ENCODE measurements around the gene TMPRSS3.

The TMPRSS3 gene

DNA sequence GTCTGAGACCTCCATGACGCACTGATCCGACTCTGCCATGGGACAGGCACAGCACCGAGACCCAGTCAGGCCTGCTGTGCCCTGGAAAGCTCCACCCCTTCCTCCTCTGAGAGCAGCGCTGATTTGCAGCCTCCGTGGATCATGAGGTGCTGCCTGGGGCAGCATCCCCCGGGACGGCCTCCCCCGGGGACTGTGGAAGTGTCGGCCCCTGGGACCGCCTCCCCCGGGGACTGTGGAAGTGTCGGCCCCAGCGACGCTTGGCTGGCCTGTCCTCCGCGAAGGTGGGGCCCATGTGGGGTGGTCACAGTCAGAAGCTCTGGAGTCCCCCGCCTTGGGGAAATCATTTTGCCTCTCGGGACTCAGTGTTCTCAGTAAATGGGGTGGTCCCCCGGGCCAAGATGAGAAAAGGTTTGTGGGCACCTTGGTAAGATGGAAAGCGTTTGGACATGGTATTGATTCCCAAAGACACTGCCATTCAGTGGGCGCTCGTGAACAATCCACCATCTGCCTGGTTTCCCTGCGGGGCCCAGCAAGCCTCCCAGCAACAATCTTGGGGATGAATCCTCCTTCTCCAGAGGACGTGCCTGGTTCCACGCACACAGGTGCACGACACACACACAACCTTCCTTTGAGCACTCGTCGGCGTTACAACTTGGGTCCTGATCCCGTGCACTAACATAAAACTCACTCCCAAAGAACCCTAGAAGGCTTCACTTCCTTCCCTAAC is 48.1 kb downstream of the TMPRSS3 start:
- no peak for DNase-seq

- DNase-seq: no peak
Observed at GRCh38 chr21:42346866-42347600, 48.8 kb downstream of the TMPRSS3 start.

GRCh38 chr21:42346441-42346840 is 49.4 kb downstream of the TMPRSS3 start:
- DNase-seq: no peak

DNA sequence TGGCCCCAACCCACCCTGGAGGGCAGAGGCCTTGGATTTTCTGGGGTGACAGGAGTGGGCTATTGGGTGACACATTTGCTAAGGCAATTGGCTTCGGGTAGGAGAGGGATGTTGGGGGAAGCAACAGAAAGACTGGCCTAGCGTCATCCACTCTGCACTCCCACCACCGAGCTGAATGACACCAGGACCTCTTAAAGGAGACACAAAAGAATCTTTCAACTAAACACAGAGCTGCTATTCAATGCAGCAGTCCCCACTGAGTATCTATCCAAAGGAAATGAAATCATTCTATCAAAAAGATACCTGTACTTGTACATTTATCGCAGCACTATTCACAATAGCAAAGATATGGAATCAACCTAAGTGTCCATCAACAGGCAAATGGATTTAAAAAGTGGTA is 51.2 kb downstream of the TMPRSS3 start:
- DNase-seq: no peak

GRCh38 chr21:42343963-42344510 is 51.8 kb downstream of the TMPRSS3 start:
- DNase-seq: no peak

DNA sequence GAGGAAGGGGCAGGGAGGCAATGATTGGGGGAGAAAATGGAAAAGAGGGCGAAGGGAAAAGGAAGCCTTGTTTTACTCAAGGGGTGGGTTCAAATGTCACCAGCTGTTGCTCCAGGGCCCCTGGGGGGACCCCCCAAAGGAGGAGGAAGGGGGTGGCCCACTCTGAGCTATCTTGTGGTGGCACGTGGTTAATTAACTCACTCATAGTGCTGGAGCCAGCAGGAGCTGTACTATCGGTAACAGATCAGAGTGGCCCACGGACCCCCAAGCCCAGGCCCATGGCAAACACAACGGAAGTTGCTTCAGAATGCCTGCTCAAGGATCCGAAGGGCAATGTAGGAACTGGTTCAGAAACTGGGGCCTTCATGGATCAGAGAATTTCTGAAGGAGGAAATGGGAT is 52.3 kb downstream of the TMPRSS3 start:
- DNase-seq: no peak

- DNase-seq: no peak
Observed at GRCh38 chr21:42343101-42343500, 52.8 kb downstream of the TMPRSS3 start.

DNA sequence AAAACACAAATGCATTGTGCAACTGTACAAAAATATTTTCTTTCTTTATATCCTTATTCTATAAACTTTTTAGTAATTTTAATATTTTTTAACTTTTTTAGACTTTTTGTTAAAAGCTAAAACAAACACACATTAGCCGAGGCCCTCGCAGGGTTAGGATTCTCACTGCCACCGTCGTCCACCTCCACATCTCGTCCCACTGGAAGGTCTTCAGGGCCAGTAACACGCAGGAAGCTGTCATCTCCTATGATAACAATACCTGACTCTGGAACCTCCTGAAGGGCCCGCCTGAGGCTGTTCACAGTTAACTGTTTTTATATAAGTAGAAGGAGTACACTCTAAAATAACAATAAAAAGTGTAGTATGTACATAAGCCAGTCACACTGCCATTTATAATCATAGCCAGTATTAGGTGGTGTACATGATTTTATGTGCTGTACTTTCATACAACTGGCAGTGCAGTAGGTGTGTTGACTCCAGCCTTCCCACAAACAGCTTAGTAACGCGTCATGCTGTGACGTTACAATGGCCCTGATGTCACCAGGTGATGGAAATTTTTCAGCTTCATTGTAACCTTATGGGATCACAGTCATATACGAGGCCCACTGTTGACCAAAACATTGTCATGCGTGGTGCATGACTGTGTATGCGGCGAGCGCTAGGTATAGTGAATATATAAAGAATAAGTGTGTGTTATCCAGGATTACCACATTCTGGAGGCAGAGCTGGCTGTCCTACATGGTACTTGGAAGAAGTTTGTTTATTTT is 53.9 kb downstream of the TMPRSS3 start:
- DNase-seq: no peak

GRCh38 chr21:42340187-42341050 is 55.4 kb downstream of the TMPRSS3 start:
- DNase-seq: no peak

GRCh38 chr21:42338729-42339715 is 56.8 kb downstream of the TMPRSS3 start:
- DNase-seq: no peak

GRCh38 chr21:42337830-42338728 is 57.8 kb downstream of the TMPRSS3 start:
- DNase-seq: no peak

DNA sequence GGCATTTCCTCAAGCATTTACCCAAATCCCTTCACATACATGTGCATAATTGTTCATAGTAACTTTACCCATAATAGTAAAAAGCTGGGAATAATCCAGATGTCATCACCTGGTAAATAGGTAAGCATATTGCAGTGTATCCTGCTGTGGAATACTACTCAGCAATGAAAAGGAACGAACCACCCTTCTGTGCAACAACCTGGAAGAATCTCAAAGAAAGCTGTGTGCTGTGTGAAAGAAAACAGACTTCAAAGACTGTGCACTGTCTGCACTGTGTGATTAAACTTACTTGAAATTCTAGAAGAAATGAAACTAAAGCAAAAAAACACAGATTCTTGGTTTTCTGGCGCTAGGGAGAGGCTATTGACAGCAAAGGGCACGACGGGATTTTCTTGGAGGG is 58.6 kb downstream of the TMPRSS3 start:
- no peak for DNase-seq

DNA sequence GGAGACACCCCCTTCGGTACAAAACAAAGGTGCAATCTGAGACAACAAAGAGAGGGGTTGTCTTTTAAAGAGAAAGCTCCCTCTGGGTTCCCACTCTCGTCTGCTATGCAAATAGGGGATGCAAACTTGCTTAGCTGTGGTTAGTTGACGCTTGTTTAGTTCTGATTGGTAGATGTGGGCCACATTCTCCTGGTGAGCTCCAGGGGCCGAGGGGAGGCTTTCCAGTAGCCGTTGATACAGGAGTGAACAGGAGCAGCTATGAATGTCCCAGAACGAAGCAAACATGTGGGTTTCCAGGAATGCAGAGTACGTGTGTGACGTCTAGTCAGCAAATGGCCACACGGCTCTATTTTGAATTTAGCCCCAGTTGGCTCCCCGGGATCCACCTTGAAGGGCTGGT is 59.8 kb downstream of the TMPRSS3 start:
- DNase-seq: no peak

DNA sequence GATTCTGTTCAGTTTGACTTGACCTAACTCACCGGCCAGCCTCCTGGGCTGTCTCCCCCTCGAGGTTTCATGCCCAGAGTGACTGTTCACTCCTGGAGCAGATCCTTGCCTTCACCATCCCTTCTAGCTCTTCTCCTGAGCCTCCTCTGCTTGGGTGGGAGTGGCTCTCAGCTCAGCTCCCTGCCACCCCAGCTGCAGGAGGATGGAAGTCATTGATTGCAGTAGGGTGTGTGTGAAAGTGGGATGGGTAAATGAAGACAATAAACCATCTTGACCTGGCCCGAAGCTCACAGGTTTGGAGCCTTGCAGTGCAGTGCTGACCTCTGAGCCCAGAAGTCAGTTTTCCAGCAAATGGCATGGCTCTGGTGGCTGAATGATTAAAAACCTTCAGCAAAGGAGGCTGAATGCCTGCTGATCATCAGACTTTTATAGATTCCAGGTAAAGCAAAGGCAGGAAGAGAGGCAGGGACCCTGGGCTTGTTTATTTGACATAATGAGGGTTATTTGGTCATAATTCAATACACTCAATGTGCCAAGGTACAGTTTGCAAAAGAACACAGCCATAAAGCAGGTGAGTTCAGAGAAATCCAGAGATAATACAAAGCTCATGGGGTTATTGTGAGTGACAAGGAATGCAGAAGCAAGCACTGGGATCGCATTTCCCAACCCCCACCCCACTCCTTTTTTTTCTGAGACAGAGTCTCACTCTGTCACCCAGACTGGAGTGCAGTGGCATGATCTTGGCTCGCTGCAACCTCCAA is 63.1 kb downstream of the TMPRSS3 start:
- no peak for DNase-seq

GRCh38 chr21:42331660-42332059 is 64.2 kb downstream of the TMPRSS3 start:
- no peak for DNase-seq

- no peak for DNase-seq
Observed at GRCh38 chr21:42330380-42331371, 65.2 kb downstream of the TMPRSS3 start.

- DNase-seq: no peak
Observed at GRCh38 chr21:42324896-42325295, 71.0 kb downstream of the TMPRSS3 start.
